Measurements from ENCODE around the gene CENPH. TPM values are rescaled to one million over a fixed set of nuclear protein-coding genes. Genes with fewer than 3 reads are reported as not detected.

Gene CENPH
- total and polyA plus RNA-seq, 2 of the 13 experiments (the other 11 are each of a cell fraction or from before 2014, with no cell fraction given) = 11.2 to 28.8 TPM

GRCh38 chr5:69167493-69167855, 21.9 kb upstream of the CENPH start (continued):
- TF ChIP-seq ZBTB3 (CRISPR knock-in tag; IDR thresholded peaks at IDR 0.05; ENCODE audit: borderline replicate concordance, low read depth) (peak; percentile 43; the same call in 1 of the 2 replicates), ASH2L (IDR thresholded peaks at IDR 0.05; ENCODE audit: insufficient read length, low read depth, low read length) (peak; percentile 36), ZNF761 (CRISPR knock-in tag; conservative IDR thresholded peaks at IDR 0.05) (0 out of 2 replicates have a peak, but pooled peaks have one; percentile 33), PITX1 (CRISPR knock-in tag; IDR thresholded peaks at IDR 0.05) (no peak), NFKBIZ (CRISPR knock-in tag; IDR thresholded peaks at IDR 0.05) (no peak), ZNF142 (CRISPR knock-in tag; IDR thresholded peaks at IDR 0.05) (0 out of 2 replicates have a peak, but pooled peaks have one; percentile 8), HMGXB4 (CRISPR knock-in tag; IDR thresholded peaks at IDR 0.05; ENCODE audit: borderline replicate concordance in 1 of 2, low read depth in 1 of 2) (0 out of 4 replicates have a peak, but pooled peaks of 1 of the 2 experiments have one; percentile 1), GTF3A (CRISPR knock-in tag; conservative IDR thresholded peaks at IDR 0.05) (0 out of 2 replicates have a peak, but pooled peaks have one; percentile 38), SALL2 (CRISPR knock-in tag; IDR thresholded peaks at IDR 0.05) (no peak), HDAC2 (CRISPR knock-in tag; IDR thresholded peaks at IDR 0.05) (no peak), ZNF276 (CRISPR knock-in tag; IDR thresholded peaks at IDR 0.05; ENCODE audit: low read depth) (no peak), ZFP91 (CRISPR knock-in tag; IDR thresholded peaks at IDR 0.05; ENCODE audit: borderline replicate concordance) (0 out of 2 replicates have a peak, but pooled peaks have one; percentile 8), ZBTB1 (CRISPR knock-in tag; IDR thresholded peaks at IDR 0.05; ENCODE audit: borderline replicate concordance) (no peak)

Data from HepG2 (cell line).